Astrocyte (in vitro differentiated cells and primary cell): ENCODE data around the gene IBSP.

Experiments used
- CTCF ChIP-seq: IDR thresholded peaks from 2 replicates; pipeline ENCODE4 v1.5.1; 2011; ENCODE audit warnings: low read depth, mild to moderate bottlenecking, inconsistent platforms, low read length, moderate library complexity; ENCODE audit not compliant: insufficient read depth
- EZH2 ChIP-seq: IDR thresholded peaks from 2 replicates; pipeline ENCODE4 v1.6.1; 2012; ENCODE audit warnings: mild to moderate bottlenecking, low read length, inconsistent platforms; ENCODE audit not compliant: insufficient read depth

- TF ChIP-seq CTCF (no peak), EZH2 (no peak)
These were observed 6.6 kb downstream of the IBSP start for GRCh38 chr4:87805971-87806370.
